MCF 10A (cell line): ENCODE data around the gene DENND4C. TPM values are rescaled to one million over a fixed set of nuclear protein-coding genes. Genes with fewer than 3 reads are reported as not detected.
"Not testable (repeated sequence)": the region's sequence is repeated elsewhere in the genome, so short reads cannot be mapped to it uniquely, and the experiment has no call there.

Experiments used
- BruUV-seq: library from RNA; stranded (reverse); fragments of 400-500 nt; replicated peaks from 2 replicates; lab custom pipeline; 2021; lab: Mats Ljungman, UMichigan
- CTCF ChIA-PET: fragments of 300-600 bp; sonication (Branson Sonifier 250); formaldehyde crosslinking; extraction: SDS; loops from one replicate; lab custom pipeline; 2021; ENCODE audit warnings: antibody characterized with exemption, inconsistent platforms; lab: Yijun Ruan, JAX
- POLR2A ChIA-PET: fragments of 300-600, 350-650 bp; sonication (Branson Sonifier 250); formaldehyde crosslinking; extraction: SDS; loops from one replicate; lab custom pipeline; 2020; ENCODE audit warnings: antibody characterized with exemption, inconsistent platforms; lab: Yijun Ruan, JAX
- DNase-seq: peaks from one replicate; pipeline ENCODE4 v3.0.0-alpha.2; 2018; ENCODE audit not compliant: unreplicated experiment
- H3K27ac Mint-ChIP-seq: one replicate; pipeline ENCODE4 v1.8.0; 2022; ENCODE audit warnings: mild to moderate bottlenecking, low read depth, mixed read lengths; ENCODE audit not compliant: unreplicated experiment
- H3K27me3 Mint-ChIP-seq: one replicate; pipeline ENCODE4 v1.8.0; 2022; ENCODE audit warnings: mixed read lengths; ENCODE audit not compliant: insufficient read depth, unreplicated experiment
- H3K36me3 Mint-ChIP-seq: one replicate; pipeline ENCODE4 v1.8.0; 2022; ENCODE audit warnings: mild to moderate bottlenecking, moderate library complexity, mixed read lengths; ENCODE audit not compliant: insufficient read depth, unreplicated experiment
- H3K4me1 Mint-ChIP-seq: one replicate; pipeline ENCODE4 v1.8.0; 2022; ENCODE audit warnings: mixed read lengths; ENCODE audit not compliant: insufficient read depth, unreplicated experiment
- H3K4me3 Mint-ChIP-seq: one replicate; pipeline ENCODE4 v1.8.0; 2022; ENCODE audit warnings: mild to moderate bottlenecking, moderate library complexity, mixed read lengths; ENCODE audit not compliant: unreplicated experiment
- H3K9me3 Mint-ChIP-seq: one replicate; pipeline ENCODE4 v1.8.0; 2022; ENCODE audit warnings: mixed read lengths; ENCODE audit not compliant: unreplicated experiment
- CTCF ChIP-seq: fragments of 200-600 bp; IDR thresholded peaks from one replicate; pipeline ENCODE4 v1.8.0; 2022; ENCODE audit warnings: antibody characterized with exemption, mild to moderate bottlenecking; ENCODE audit not compliant: unreplicated experiment
- intact Hi-C: fragments of 100-400 bp; cut with micrococcal nuclease; formaldehyde crosslinking; loops from 2 replicates; pipeline ENCODE4 v1.14.1; 2022
- total RNA-seq: library from RNA; stranded (reverse); gene quantifications from 2 replicates; pipeline ENCODE4 v1.2.3, GENCODE V29; 2022

DENND4C gene
- total RNA-seq, 1 experiment from 2014 or later, result 26.4 TPM

- H3K4me3 Mint-ChIP-seq, result no peak overlapping the region
- H3K4me1 Mint-ChIP-seq, result no peaks in the 10 kb centered on the region
- BruUV-seq, result no TSS peak
- CTCF ChIA-PET, result interaction anchor here (0.5 to 0.7 kb wide), 2 partner anchors 9 to 26 kb away, joined by 3 read pairs; no protein-coding TSS in a partner anchor
- POLR2A ChIA-PET, result interaction anchor here (0.7 to 2.6 kb wide), 2 partner anchors 10 to 22 kb away, joined by 3 to 7 read pairs; partner anchors contain the start of gene DENND4C
- H3K9me3 Mint-ChIP-seq, result no peaks in the 10 kb centered on the region
- no peak for TF ChIP-seq CTCF
- no peak overlapping the region for H3K27ac Mint-ChIP-seq
- no peaks in the 10 kb centered on the region for H3K27me3 Mint-ChIP-seq
- H3K36me3 Mint-ChIP-seq, result peaks cover 23% of the 10 kb centered on the region
- DNase-seq, result no peak
- intact Hi-C loops, result no loop called here
Observed at GRCh38 chr9:19252174-19252884, 21.8 kb downstream of the DENND4C start.

GRCh38 chr9:19252885-19253219 is 22.4 kb downstream of the DENND4C start:
- BruUV-seq, result no TSS peak
- no peak for TF ChIP-seq CTCF
- no peak overlapping the region for H3K27ac Mint-ChIP-seq
- no peak overlapping the region for H3K4me3 Mint-ChIP-seq
- no peak for DNase-seq
- no peaks in the 10 kb centered on the region for H3K27me3 Mint-ChIP-seq
- peaks cover 23% of the 10 kb centered on the region for H3K36me3 Mint-ChIP-seq
- intact Hi-C loops, result no loop called here
- POLR2A ChIA-PET, result interaction anchor here (0.8 to 2.6 kb wide), 3 partner anchors 14 to 69 kb away, joined by 3 to 7 read pairs (median 3); partner anchors contain the start of gene DENND4C
- no peaks in the 10 kb centered on the region for H3K9me3 Mint-ChIP-seq
- CTCF ChIA-PET, result no interaction called here
- H3K4me1 Mint-ChIP-seq, result no peaks in the 10 kb centered on the region

- Mint-ChIP-seq H3K9me3 (no peaks in the 10 kb centered on the region), H3K4me3 (no peak overlapping the region), H3K36me3 (peaks cover 23% of the 10 kb centered on the region), H3K27ac (no peak overlapping the region), H3K4me1 (no peaks in the 10 kb centered on the region), H3K27me3 (no peaks in the 10 kb centered on the region)
- TF ChIP-seq CTCF, result no peak
- ChIA-PET CTCF (no interaction called here), POLR2A (interaction anchor here (1.0 kb wide), 2 partner anchors 10 to 14 kb away, joined by 4 read pairs; no protein-coding TSS in a partner anchor)
- no peak for DNase-seq
- intact Hi-C loops, result no loop called here
- no TSS peak for BruUV-seq
Observed at GRCh38 chr9:19255112-19255511, 24.6 kb downstream of the DENND4C start.

GRCh38 chr9:19255821-19256220 is 25.3 kb downstream of the DENND4C start:
- no TSS peak for BruUV-seq
- no peak overlapping the region for H3K27ac Mint-ChIP-seq
- H3K4me3 Mint-ChIP-seq, result no peak overlapping the region
- no peaks in the 10 kb centered on the region for H3K27me3 Mint-ChIP-seq
- ChIA-PET CTCF (no interaction called here), POLR2A (interaction anchor here (0.7 to 1.0 kb wide), 4 partner anchors 9 to 30 kb away, joined by 3 to 4 read pairs (median 4); no protein-coding TSS in a partner anchor)
- H3K4me1 Mint-ChIP-seq, result no peaks in the 10 kb centered on the region
- no peaks in the 10 kb centered on the region for H3K9me3 Mint-ChIP-seq
- no peak for DNase-seq
- intact Hi-C loops, result no loop called here
- peaks cover 16% of the 10 kb centered on the region for H3K36me3 Mint-ChIP-seq
- TF ChIP-seq CTCF, result no peak

GRCh38 chr9:19259665-19260255 is 29.3 kb downstream of the DENND4C start:
- H3K27me3 Mint-ChIP-seq, H3K27ac Mint-ChIP-seq, H3K4me3 Mint-ChIP-seq, intact Hi-C loops, H3K4me1 Mint-ChIP-seq, H3K9me3 Mint-ChIP-seq, BruUV-seq, DNase-seq, POLR2A ChIA-PET, H3K36me3 Mint-ChIP-seq: not testable (repeated sequence)
- CTCF ChIA-PET, result interaction anchor here (0.6 kb wide), 2 partner anchors 14 to 1027 kb away, joined by 3 read pairs; no protein-coding TSS in a partner anchor

GRCh38 chr9:19265602-19266001 is 35.1 kb downstream of the DENND4C start:
- H3K27me3 Mint-ChIP-seq, intact Hi-C loops, POLR2A ChIA-PET, H3K4me3 Mint-ChIP-seq, H3K4me1 Mint-ChIP-seq, H3K36me3 Mint-ChIP-seq, H3K9me3 Mint-ChIP-seq, CTCF ChIA-PET, H3K27ac Mint-ChIP-seq, DNase-seq, BruUV-seq: not testable (repeated sequence)
